HT-29 (cell line): Measurements from ENCODE around the gene CELA2B. TPM values are rescaled to one million over a fixed set of nuclear protein-coding genes. Genes with fewer than 3 reads are reported as not detected.
"Not testable (repeated sequence)": the region's sequence is repeated elsewhere in the genome, so short reads cannot be mapped to it uniquely, and the experiment has no call there.

Experiments used
- DNase-seq: peaks from one replicate; pipeline ENCODE4 v3.0.0-alpha.2; 2015; ENCODE audit warnings: low spot score
- total RNA-seq: library from RNA; depleted of rRNA; stranded (reverse); fragments of >200 nt; shearing (Covaris generic); gene quantifications from 2 replicates; pipeline ENCODE4 v1.2.3, GENCODE V29; 2014

CELA2B gene
- total RNA-seq, 1 experiment from 2014 or later, result not detected

DNA sequence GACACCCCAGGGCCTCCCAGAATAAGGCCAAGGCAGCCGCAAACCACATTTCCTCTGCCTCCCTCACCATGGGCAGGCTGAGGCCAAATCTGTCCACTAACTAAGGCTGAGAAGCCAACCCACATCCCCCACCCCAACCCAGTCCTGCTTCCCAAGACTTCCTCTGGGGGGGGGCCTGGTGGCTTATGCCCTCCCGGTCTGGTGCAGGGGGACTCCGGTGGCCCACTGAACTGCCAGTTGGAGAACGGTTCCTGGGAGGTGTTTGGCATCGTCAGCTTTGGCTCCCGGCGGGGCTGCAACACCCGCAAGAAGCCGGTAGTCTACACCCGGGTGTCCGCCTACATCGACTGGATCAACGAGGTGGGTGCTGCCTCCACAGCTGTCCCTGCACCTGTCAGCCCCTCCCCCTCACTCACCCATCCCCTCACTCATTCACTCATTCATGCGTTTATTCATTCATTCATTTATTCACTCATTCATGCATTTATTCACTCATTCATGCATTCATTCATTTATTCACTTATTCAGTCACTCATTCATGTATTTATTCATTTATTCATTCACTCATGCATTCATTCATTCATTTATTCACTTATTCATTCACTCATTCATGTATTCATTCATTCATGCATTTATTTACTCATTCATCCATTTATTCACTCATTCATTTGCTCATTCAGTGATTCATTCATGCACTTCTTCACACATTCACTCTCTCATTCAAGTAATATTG, 30.3 kb upstream of the CELA2B start:
- no peak for DNase-seq

DNA sequence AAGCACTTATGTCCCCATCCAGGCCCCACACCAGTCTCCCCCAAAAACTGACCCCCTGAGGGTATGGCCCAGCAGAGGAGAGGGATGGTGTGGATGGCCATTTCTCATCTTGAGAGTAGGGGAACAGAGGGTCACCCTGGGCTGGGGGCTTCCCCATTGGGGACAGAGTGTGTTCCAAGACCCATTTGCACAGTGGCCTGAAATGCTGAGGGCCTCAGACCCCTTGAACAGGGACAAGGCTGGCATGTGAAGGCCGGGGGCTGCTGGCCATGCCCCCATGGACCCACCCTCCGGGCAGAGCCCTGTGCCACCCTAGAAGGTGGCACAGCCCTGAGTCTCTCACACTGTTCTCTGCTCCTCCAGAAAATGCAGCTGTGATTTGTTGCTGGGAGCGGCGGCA, 29.7 kb upstream of the CELA2B start:
- DNase-seq, result no peak

DNA sequence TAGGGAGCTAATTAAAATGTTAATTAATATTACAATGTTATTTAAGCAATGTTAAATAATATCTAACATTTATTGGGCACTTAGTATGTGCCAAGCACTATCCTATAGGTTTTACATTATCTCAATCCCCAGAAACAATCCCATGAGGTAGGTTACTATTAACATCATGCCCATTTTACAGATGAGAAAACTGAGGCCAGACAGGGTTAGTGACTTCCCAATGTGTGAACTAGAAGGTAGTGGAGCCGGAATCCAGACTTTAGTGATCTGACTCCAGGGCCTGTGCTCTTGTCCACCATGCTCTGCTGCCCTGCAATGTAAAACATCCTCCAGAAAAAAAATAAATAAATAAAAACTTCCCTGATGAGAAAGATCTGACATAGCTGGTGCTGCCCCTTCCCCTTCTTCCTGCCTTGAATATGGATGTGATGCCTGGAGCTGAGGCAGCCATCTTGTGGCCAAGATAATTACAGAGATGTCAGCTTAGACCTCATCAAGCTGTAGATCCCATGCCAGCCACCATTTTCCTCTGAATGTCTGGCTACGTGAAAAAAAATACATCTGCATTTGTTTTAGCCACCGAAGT, 26.9 kb upstream of the CELA2B start:
- no peak for DNase-seq

DNA sequence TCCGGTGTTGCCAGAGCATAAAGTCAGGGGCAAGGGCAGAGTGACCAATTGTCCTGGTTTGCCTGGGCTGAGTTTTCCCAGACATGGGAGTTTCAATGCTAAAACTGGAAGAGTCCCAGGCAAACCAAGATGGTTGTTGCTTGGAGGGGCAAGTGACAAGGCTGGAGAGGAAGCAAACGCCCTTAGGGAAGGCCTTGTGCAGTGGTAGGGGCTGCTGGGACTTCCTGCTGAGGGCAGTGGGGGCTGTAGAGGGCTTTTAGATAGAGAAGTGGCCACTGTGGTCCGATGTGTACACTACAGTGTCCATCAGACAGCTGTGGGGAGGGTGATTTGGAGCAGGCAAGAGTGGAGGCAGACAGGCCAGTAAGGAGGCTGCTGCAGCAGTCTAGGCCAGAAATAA, 26.3 kb upstream of the CELA2B start:
- DNase-seq, result no peak

DNA sequence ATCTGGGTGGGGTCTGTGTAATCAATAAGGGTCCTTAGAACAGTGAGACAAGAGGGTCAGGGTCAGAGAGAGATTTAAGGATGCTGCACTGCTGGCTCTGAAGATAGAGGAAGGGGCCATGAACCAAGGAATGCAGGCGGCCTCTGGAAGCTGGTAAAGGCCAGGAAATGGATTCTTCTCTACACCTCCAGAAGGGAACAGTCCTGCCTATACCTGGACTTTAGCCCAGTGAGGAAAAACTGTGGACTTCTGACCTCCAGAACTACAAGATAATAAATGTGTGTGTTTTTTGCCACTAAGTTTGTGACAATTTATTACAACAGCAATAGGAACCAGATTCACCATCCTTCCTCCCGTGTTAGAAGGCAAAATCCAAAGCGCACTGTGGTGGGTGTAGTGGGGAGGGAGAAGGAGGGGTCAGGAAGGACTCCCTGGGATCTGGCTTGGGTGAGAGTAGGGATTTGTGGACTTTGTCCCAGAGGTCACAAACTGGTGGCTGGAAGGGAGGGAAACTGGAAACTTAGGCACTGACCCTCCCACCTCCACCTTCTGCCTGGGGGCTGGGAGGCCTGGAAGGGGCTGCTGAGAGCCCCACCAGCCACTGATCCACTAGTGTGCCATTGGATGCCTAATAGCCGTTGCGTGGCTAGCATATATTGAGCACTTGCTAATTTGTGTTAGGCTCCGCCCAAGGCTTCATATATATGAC, 24.7 kb upstream of the CELA2B start:
- no peak for DNase-seq

DNA sequence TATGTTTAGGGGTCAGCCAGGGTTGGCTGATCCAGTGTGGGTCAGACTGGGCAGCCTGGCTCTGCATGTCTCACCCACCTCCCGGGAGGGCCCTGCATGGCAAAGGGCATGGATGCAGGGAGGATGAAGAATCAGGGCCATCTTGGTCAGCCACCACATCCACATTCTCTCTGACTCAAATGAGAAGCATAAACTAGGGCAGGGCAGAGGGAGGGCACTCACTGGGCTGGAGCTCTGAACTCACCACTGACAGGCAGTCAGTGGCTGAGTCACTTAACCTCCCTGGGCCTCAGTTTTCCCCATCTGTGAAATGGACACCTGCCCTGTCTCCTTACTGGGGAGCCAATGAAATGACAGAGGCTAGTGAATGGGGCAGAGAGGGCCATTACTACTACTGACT, 23.7 kb upstream of the CELA2B start:
- no peak for DNase-seq

DNA sequence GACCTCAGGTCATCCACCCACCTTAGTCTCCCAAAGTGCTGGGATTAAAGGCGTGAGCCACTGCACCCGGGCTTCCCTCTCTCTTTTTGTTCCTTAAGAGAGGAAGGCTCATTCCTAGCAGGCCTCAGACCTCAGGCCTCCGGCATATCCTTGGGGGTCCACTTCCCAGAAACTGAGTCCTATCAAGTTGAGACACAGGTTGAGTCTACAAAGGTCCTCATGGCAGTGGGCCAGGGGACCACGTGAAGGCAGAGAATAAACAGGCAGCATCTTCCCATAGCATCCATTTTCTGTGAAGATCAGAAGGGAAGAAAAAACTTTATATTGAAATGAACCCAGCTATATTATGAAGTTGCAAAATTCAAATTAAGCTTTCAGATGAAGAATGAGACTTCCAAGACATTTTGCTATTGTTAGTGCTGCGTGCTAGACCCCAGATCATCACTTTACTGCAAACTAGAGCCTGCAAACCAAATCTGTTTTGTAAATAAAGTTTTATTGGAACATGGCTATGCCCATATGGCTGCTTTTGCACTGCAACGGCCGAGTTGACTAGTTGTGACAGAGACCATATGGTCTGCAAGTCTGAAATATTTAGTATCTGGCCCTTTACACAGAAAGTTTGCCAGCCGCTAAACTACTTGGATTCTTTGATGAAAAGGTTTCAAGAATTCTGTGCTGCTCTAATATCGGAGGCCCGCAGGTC, 22.9 kb upstream of the CELA2B start:
- DNase-seq, result no peak

DNA sequence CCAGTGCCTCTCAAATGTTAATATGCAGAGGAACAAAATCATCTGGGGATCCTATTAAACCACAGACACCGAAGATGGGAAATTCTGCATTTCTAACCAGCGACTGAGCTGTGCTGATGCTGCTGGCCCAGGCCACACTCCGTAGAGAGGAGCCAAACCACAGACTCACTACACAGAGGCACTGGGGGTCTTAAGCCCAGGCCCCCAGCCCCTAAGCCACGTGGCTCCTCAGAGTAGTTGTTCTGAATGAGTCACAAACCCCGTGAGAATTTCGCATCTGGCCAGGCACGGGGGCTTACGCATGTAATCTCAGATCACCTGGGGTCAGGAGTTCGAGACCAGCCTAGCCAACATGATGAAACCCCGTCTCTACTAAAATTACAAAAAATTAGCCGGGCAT, 22.2 kb upstream of the CELA2B start:
- no peak for DNase-seq

DNA sequence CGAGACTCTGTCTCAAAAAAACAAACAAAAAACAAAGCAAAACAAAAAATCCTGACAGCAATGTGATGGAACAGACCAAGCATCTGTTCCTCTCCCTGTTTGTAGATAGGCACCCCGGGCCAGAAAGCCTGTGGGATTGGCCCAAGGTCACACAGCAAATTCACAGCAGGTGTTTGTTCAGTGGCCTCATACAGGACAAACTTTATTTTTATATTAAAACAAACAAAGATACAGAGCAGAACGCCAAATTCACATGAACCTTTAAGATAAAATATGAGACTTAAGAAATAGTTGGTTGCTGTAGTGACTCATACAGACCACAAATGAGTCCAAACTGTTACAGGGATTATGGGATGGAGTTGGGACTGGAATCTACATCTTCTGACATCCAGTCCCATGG, 21.6 kb upstream of the CELA2B start:
- no peak for DNase-seq

DNA sequence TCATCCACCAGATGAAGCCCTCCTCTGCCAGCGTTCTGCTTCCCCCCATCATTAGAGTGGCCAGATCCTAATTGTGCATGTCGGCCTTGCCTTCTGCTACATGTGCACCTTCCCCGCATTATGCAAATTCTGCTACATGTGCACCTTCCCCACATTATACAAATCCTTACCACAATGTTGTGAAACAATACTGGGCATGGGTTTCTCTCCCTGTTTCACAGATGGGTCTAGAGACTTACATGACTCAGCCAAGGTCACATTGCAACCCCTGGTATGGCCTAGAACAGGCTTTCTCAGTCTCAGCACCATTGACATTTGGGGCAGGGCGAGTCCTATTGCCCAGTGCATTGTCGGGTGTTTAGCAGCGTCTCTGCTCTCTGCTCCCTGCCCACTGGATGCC, 20.4 kb upstream of the CELA2B start:
- no peak for DNase-seq

DNA sequence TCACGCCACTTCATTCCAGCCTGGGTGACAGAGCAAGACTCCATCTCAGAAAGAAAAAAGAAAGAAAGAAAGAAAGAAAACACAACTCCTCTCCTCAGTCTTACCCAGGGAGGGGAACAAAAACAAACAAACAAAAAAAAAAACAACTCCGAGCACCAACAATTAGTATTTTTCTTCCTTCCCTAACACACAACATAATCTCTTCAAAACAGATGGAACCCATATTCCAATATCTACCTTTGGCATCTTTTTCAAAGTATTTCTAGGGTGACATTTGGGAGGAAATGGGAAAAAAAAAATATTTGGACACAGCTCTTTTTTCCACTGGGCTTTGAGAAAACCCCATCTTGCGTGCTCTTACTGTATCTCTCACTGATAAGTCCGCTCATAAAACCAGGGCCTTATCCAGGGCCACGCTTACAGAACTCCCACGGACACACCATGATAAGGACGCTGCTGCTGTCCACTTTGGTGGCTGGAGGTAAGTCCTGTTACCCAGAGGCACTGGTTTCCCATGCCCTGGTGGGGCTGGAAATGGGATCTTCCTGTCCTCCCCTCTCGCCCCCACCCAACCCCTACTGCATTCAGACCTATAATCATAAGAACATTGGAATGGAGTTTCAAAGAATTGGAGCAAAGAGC, 19.5 kb upstream of the CELA2B start, which contains the start of gene CELA2A:
Gene CELA2A, plus strand, starts transcription at position 420 of the 642 bp plus-strand sequence. Its CDS starts 22 bp downstream, at position 442.
- DNase-seq, result no peak

DNA sequence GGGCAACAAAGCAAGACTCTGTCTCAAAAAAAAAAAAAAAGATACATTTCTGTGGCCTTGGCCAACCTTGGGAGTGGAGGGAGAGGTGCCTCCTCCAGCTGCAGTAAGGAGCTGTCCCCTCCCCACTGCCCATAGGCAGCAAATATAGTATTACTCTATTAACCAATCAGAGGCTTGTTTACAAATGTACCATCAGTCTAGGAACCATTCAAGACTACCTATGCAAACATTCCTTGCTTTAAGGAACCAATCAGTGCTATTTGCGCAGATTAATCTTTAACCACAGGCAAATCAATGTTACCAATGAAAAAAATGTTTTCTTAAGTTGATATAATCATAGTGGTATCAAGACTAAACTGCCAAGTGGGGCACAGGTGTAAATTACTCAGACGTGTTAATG, 18.3 kb upstream of the CELA2B start:
- DNase-seq, result no peak

DNA sequence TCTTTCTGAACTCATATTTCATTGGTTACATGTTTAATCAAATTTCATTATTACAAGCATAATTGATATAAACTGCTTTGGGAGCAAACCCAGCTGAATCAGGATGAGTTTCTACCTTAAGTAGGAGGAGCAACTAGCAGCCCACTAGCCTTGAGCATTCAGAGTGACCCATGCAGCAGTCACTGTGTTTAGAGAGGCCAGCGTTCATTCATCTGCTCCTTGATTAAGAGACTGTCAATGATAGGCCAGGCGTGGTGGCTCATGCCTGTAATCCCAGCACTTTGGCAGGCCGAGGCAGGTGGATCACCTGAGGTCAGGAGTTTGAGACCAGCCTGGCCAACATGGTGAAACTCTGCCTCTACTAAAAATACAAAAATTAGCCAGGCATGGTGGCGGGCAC, 17.5 kb upstream of the CELA2B start:
- not testable (repeated sequence) for DNase-seq

DNA sequence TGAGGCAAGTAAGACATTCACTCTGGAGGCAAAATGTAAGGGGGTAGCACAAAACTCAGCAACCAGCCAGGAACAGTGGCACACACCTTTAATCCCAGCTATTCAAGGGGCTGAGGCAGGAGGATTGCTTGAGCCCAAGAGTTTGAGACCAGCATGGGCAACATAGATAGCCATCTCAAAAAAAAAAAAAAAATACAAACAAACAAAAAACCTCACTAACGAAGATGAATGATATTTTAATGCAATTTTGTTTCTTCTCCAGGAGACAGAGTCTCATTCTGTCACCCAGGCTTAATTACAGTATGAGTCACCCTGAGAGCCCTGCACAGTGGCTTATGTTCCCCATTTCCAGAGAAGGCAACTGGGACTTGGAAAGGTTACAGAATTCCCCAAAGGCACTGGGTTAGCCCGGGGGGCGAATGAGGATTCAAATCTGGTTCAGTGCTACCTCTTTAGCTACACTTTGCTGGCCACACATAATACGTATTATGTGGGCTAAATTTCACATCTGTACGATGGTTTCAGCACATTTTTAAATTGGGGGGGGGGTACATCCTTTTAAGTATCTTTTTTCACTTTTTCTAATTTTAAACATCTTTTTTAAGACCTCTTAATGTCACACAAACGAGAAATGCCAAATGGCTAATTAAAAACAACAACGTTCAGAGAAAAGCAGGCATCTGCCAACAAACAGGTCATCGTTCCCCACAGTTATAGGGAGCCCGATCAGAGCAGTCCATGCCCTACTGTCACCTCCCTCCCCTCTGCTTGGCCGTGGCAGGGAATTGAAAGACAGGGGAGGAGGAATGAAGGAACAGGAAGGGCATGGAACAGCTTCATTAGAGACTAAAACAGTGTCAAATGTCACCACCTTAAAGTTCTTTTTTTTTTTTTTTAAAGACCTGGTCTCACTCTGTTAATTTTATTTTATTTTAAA, 15.9 kb upstream of the CELA2B start:
- DNase-seq, result no peak

DNA sequence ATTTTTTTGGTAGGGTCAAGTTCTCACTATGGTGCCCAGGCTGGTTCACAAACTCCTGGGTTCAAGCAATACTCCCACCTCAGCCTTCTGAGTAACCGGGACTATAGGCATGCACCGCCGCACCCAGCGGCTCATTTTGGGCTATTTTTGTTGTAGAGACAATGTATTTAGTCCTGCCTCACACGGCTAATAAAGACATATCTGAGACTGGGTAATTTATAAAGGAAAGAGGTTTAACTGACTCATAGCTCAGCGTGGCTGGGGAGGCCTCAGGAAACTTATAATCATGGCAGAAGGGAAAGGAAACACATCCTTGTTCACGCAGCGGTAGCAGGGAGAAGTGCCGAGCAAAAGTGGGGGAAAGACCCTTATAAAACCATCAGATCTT, 15.2 kb upstream of the CELA2B start:
- DNase-seq, result no peak

DNA sequence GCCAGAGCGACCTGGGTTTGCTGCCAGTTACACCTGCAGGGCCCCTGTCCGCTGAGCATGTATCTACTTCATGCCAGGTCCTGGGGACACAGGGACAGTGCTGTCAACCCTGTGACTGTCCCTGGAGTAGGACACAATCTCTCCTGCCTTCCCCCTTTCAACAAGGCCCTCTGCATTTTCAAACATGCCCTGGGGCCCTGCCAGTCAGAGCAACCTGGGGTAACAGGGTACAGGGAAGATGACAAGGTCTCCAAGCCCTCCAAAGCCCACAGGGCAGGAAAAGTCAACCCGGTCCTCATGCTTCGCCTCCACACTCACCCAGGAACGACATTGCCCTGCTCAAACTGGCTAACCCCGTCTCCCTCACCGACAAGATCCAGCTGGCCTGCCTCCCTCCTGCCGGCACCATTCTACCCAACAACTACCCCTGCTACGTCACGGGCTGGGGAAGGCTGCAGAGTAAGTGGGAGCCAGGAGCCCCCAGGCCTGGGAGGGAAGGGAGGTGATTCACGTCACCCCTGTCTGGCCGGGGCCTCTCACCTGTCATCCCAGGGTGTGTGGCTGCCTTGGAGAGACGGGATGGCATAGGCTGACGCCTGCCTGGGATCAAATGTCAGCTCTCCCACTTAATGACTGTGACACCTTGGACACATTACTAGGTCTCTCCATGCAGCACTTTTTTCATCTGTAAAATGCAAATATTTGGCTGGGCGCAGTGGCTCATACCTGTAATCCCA, 12.7 kb upstream of the CELA2B start:
- not testable (repeated sequence) for DNase-seq

DNA sequence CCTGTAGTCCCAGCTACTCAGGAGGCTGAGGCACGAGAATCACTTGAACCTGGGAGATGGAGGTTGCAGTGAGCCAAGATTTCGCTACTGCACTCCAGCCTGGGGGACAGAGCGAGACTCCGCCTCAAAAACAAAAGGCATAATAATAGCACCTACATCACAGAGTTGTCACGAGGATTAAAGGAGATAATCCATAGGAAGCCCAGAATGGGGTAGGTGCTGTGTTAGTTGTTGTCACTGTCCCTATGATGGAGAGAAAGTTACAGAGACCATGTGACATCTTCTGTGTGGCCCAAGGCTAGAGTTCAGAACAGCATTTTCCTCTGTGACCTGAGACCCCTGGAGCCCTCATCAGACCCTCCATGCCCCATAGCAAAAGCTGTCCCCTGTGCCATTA, 12.0 kb upstream of the CELA2B start:
- not testable (repeated sequence) for DNase-seq

DNA sequence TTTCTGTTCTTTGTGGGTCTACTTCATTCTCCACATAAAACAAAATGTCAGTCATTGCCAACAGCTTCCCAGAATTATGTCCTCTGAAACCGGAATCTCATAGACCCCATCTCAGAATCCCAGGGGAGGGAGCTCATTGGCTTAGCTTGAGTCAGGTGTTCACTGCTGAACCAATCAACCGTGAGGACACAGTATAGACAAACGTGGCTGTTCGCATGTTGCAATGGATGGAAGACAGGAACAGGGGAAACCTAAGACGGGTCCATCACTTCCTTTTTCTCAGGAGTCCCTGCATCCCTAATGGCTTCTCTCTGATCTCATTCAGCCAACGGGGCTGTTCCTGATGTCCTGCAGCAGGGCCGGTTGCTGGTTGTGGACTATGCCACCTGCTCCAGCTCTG, 10.2 kb upstream of the CELA2B start:
- DNase-seq, result no peak

DNA sequence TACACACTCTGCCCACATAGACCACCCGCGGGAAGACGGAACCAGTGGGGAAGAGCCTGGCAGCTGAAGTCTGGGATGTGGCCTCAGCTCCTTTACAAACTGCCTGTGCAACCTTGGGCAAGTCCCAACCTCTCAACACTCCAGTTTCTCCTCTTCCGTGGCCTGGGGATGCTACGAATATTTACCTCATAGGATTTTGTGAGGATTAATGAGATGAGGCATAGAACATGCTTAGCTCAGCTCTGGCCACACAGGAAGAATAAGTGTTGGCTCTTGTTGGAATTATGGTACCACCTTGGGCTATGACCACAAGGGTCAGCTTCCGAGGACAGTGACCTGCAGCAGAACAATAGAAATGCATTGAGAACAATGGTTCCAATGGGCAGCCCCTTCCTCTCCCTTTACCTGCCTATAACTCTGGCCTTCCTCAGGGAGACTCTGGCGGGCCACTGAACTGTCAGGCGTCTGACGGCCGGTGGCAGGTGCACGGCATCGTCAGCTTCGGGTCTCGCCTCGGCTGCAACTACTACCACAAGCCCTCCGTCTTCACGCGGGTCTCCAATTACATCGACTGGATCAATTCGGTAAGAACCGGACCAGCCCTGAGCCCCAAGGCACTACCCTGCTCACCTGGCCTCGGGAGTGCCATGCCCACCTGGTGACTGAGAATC, 8.8 kb upstream of the CELA2B start:
- DNase-seq, result not testable (repeated sequence)
